Measurements from ENCODE around the gene GPRC6A.

GPRC6A gene, protein sequence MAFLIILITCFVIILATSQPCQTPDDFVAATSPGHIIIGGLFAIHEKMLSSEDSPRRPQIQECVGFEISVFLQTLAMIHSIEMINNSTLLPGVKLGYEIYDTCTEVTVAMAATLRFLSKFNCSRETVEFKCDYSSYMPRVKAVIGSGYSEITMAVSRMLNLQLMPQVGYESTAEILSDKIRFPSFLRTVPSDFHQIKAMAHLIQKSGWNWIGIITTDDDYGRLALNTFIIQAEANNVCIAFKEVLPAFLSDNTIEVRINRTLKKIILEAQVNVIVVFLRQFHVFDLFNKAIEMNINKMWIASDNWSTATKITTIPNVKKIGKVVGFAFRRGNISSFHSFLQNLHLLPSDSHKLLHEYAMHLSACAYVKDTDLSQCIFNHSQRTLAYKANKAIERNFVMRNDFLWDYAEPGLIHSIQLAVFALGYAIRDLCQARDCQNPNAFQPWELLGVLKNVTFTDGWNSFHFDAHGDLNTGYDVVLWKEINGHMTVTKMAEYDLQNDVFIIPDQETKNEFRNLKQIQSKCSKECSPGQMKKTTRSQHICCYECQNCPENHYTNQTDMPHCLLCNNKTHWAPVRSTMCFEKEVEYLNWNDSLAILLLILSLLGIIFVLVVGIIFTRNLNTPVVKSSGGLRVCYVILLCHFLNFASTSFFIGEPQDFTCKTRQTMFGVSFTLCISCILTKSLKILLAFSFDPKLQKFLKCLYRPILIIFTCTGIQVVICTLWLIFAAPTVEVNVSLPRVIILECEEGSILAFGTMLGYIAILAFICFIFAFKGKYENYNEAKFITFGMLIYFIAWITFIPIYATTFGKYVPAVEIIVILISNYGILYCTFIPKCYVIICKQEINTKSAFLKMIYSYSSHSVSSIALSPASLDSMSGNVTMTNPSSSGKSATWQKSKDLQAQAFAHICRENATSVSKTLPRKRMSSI

GRCh38 chr6:116828983-116829382, at the start of gene GPRC6A:
Gene GPRC6A (minus strand): TSS chr6:116829083. CDS start chr6:116829013, 70 bp downstream.
- no peaks in the 10 kb centered on the region for H3K36me3 ChIP-seq (ENCODE audit: control insufficient read depth, insufficient read depth, low read length)
- no peaks in the 10 kb centered on the region for H3K9me3 ChIP-seq (ENCODE audit: control insufficient read depth, insufficient read depth, low read length)
- H3K4me3 ChIP-seq (ENCODE audit: low read depth, low read length) = peak within 1 kb of the TSS; percentile 5; the same call in 1 of the 2 replicates
- peak within 1 kb of the TSS; percentile 8; the same call in 1 of the 2 replicates for H3K9ac ChIP-seq (ENCODE audit: low read depth, low read length)
- H3K27me3 ChIP-seq (ENCODE audit: control insufficient read depth, insufficient read depth, low read length) = no peaks in the 10 kb centered on the region
- H3K4me1 ChIP-seq (ENCODE audit: control insufficient read depth, insufficient read depth, low read length) = peaks cover 23% of the 10 kb centered on the region
- H3K27ac ChIP-seq (ENCODE audit: low read depth, low read length) = peak within 1 kb of the TSS; percentile 5

DNA sequence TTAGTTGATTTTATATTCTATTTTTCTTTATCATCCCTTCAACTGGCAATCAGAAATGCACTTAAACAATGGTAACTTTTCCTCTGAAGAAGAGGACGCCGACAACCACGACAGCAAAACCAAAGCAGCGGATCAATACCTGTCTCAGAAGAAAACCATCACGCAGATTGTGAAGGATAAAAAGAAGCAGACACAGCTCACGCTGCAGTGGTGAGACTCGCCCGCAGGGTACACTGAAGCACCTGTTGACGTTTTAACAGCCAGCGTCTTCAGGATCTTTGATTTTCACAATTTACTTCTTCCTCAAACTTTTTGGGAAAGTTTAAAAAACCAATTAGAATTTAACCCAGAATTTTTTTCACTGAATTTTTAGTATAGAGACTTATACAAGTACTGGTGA, 48.9 kb upstream of the GPRC6A start:
- Histone ChIP-seq H3K27ac (ENCODE audit: low read depth, low read length) (no peak overlapping the region), H3K27me3 (ENCODE audit: control insufficient read depth, insufficient read depth, low read length) (peaks cover 62% of the 10 kb centered on the region), H3K9me3 (ENCODE audit: control insufficient read depth, insufficient read depth, low read length) (no peaks in the 10 kb centered on the region), H3K36me3 (ENCODE audit: control insufficient read depth, insufficient read depth, low read length) (no peaks in the 10 kb centered on the region), H3K4me1 (ENCODE audit: control insufficient read depth, insufficient read depth, low read length) (0 out of 2 replicates have a peak, but pooled peaks cover 2% of the 10 kb centered on the region), H3K4me3 (ENCODE audit: low read depth, low read length) (peak overlapping the region; percentile 68), H3K9ac (ENCODE audit: low read depth, low read length) (no peak overlapping the region)

DNA sequence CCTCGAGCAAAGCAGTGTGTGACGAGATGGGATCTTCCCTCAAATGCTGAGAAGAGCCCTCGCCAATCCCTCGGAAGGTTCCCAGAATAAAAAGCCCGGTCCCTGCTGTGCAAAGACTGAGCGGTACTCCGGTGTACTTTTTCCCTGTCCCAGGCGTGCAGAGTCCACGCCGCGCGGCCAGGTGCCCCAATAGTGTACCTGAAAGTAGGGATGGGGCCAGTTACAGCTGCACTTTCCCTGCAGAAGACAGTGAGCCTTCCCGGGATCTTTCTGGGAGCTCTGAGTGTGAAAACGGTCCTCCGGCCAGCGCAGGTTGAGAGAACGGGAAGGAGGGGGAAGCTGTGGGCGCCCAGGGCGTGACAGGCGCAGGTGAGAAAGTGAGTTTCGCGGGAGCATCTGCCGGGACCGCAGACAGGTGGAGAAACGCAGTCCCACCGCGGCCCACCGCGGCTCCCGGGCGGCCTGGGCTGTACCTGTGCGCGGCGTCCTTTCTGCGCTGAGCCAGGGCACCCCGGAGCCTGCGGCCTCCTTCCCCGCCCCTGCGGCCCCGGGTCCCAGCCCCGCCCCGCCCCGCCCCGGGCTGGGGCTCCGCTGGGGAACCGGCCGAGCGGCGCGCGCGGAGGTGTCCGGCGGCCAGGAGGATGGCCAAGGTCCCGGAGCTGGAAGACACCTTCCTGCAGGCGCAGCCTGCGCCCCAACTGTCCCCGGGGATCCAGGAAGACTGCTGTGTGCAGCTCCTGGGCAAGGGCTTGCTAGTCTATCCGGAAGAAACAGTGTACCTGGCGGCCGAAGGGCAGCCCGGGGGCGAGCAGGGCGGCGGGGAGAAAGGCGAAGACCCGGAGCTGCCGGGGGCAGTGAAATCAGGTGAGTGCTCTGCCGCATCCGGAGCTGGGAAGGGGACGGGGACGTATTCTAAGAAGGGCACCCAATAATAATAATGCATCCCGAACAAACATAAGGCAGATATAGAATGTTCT, 48.0 kb upstream of the GPRC6A start, which contains the start of gene RFX6:
RFX6 (plus strand) TSS at position 608 of the 977 bp plus-strand sequence; CDS start at position 642, 34 bp downstream.
- Histone ChIP-seq H3K9ac (ENCODE audit: low read depth, low read length) (no peak within 1 kb of the TSS), H3K36me3 (ENCODE audit: control insufficient read depth, insufficient read depth, low read length) (no peaks in the 10 kb centered on the region), H3K9me3 (ENCODE audit: control insufficient read depth, insufficient read depth, low read length) (no peaks in the 10 kb centered on the region), H3K4me3 (ENCODE audit: low read depth, low read length) (peak within 1 kb of the TSS; percentile 68), H3K27me3 (ENCODE audit: control insufficient read depth, insufficient read depth, low read length) (peaks cover 62% of the 10 kb centered on the region), H3K27ac (ENCODE audit: low read depth, low read length) (no peak within 1 kb of the TSS), H3K4me1 (ENCODE audit: control insufficient read depth, insufficient read depth, low read length) (0 out of 2 replicates have a peak, but pooled peaks cover 2% of the 10 kb centered on the region)

- no peaks in the 10 kb centered on the region for H3K9me3 ChIP-seq (ENCODE audit: control insufficient read depth, insufficient read depth, low read length)
- H3K36me3 ChIP-seq (ENCODE audit: control insufficient read depth, insufficient read depth, low read length) = no peaks in the 10 kb centered on the region
- no peak overlapping the region for H3K27ac ChIP-seq (ENCODE audit: low read depth, low read length)
- H3K4me3 ChIP-seq (ENCODE audit: low read depth, low read length) = peak overlapping the region; percentile 68
- 0 out of 2 replicates have a peak, but pooled peaks cover 2% of the 10 kb centered on the region for H3K4me1 ChIP-seq (ENCODE audit: control insufficient read depth, insufficient read depth, low read length)
- H3K27me3 ChIP-seq (ENCODE audit: control insufficient read depth, insufficient read depth, low read length) = peaks cover 62% of the 10 kb centered on the region
- H3K9ac ChIP-seq (ENCODE audit: low read depth, low read length) = no peak overlapping the region
Measured at GRCh38 chr6:116876107-116876506, 47.2 kb upstream of the GPRC6A start.

DNA sequence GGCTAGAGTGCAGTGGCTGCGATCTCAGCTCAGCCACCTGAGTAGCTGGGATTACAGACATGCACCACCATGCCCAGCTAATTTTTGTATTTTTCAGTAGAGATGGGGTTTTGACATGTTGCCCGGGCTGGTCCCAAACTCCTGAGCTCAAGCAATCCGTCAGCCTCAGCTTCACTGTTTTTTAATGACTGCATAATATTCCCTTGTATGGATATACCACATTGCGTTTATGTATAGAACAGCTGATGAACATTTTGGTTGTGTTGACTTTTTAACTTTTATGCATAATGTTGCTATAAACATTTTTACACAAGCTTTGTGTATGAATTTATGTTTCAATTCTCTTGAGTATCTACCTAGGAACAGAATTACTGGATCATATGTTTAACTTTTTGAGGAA, 43.9 kb upstream of the GPRC6A start:
- Histone ChIP-seq H3K36me3 (ENCODE audit: control insufficient read depth, insufficient read depth, low read length) (no peaks in the 10 kb centered on the region), H3K4me3 (ENCODE audit: low read depth, low read length) (no peak overlapping the region), H3K27ac (ENCODE audit: low read depth, low read length) (no peak overlapping the region), H3K27me3 (ENCODE audit: control insufficient read depth, insufficient read depth, low read length) (peaks cover 43% of the 10 kb centered on the region), H3K9ac (ENCODE audit: low read depth, low read length) (no peak overlapping the region), H3K9me3 (ENCODE audit: control insufficient read depth, insufficient read depth, low read length) (no peaks in the 10 kb centered on the region), H3K4me1 (ENCODE audit: control insufficient read depth, insufficient read depth, low read length) (0 out of 2 replicates have a peak, but pooled peaks cover 2% of the 10 kb centered on the region)

GRCh38 chr6:116866281-116866871, 37.5 kb upstream of the GPRC6A start:
- Histone ChIP-seq H3K36me3 (ENCODE audit: control insufficient read depth, insufficient read depth, low read length) (no peaks in the 10 kb centered on the region), H3K9me3 (ENCODE audit: control insufficient read depth, insufficient read depth, low read length) (no peaks in the 10 kb centered on the region), H3K27me3 (ENCODE audit: control insufficient read depth, insufficient read depth, low read length) (no peaks in the 10 kb centered on the region), H3K4me1 (ENCODE audit: control insufficient read depth, insufficient read depth, low read length) (peaks cover 10% of the 10 kb centered on the region), H3K27ac (ENCODE audit: low read depth, low read length) (no peak overlapping the region), H3K9ac (ENCODE audit: low read depth, low read length) (no peak overlapping the region), H3K4me3 (ENCODE audit: low read depth, low read length) (no peak overlapping the region)

DNA sequence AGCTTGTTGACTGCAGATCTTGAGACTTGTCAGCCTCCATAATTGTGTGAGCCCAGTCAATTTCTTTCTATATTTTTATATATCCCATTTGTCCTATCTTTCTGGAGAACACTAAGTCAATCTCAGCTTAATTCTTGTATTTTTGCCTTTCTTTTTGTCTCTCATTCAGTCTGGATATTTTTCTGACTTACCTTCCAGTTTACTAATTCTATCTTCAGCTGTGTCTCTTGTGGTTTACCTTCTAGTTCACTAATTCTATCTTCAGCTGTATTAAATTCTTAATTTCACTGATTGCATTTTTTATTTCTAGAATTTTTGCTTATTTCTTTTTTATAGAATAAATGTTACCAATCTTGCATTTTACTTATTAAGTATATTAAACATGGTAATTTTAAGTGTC, 30.4 kb upstream of the GPRC6A start:
- Histone ChIP-seq H3K27me3 (ENCODE audit: control insufficient read depth, insufficient read depth, low read length) (no peaks in the 10 kb centered on the region), H3K27ac (ENCODE audit: low read depth, low read length) (no peak overlapping the region), H3K9me3 (ENCODE audit: control insufficient read depth, insufficient read depth, low read length) (peaks cover 21% of the 10 kb centered on the region), H3K36me3 (ENCODE audit: control insufficient read depth, insufficient read depth, low read length) (no peaks in the 10 kb centered on the region), H3K4me1 (ENCODE audit: control insufficient read depth, insufficient read depth, low read length) (no peaks in the 10 kb centered on the region), H3K4me3 (ENCODE audit: low read depth, low read length) (no peak overlapping the region; the same call in 1 of the 2 replicates), H3K9ac (ENCODE audit: low read depth, low read length) (no peak overlapping the region)

GRCh38 chr6:116858060-116858459, 29.2 kb upstream of the GPRC6A start:
- no peak overlapping the region for H3K27ac ChIP-seq (ENCODE audit: low read depth, low read length)
- no peaks in the 10 kb centered on the region for H3K27me3 ChIP-seq (ENCODE audit: control insufficient read depth, insufficient read depth, low read length)
- no peak overlapping the region for H3K4me3 ChIP-seq (ENCODE audit: low read depth, low read length)
- H3K9ac ChIP-seq (ENCODE audit: low read depth, low read length) = no peak overlapping the region
- peaks cover 21% of the 10 kb centered on the region for H3K9me3 ChIP-seq (ENCODE audit: control insufficient read depth, insufficient read depth, low read length)
- no peaks in the 10 kb centered on the region for H3K36me3 ChIP-seq (ENCODE audit: control insufficient read depth, insufficient read depth, low read length)
- no peaks in the 10 kb centered on the region for H3K4me1 ChIP-seq (ENCODE audit: control insufficient read depth, insufficient read depth, low read length)

GRCh38 chr6:116847227-116847626, 18.3 kb upstream of the GPRC6A start:
- Histone ChIP-seq H3K36me3 (ENCODE audit: control insufficient read depth, insufficient read depth, low read length) (no peaks in the 10 kb centered on the region), H3K27me3 (ENCODE audit: control insufficient read depth, insufficient read depth, low read length) (no peaks in the 10 kb centered on the region), H3K4me1 (ENCODE audit: control insufficient read depth, insufficient read depth, low read length) (no peaks in the 10 kb centered on the region), H3K27ac (ENCODE audit: low read depth, low read length) (no peak overlapping the region), H3K9me3 (ENCODE audit: control insufficient read depth, insufficient read depth, low read length) (no peaks in the 10 kb centered on the region), H3K4me3 (ENCODE audit: low read depth, low read length) (no peak overlapping the region), H3K9ac (ENCODE audit: low read depth, low read length) (no peak overlapping the region)

- H3K9ac ChIP-seq (ENCODE audit: low read depth, low read length) = no peak overlapping the region
- H3K4me3 ChIP-seq (ENCODE audit: low read depth, low read length) = no peak overlapping the region
- H3K4me1 ChIP-seq (ENCODE audit: control insufficient read depth, insufficient read depth, low read length) = no peaks in the 10 kb centered on the region
- no peak overlapping the region for H3K27ac ChIP-seq (ENCODE audit: low read depth, low read length)
- H3K9me3 ChIP-seq (ENCODE audit: control insufficient read depth, insufficient read depth, low read length) = no peaks in the 10 kb centered on the region
- no peaks in the 10 kb centered on the region for H3K27me3 ChIP-seq (ENCODE audit: control insufficient read depth, insufficient read depth, low read length)
- H3K36me3 ChIP-seq (ENCODE audit: control insufficient read depth, insufficient read depth, low read length) = no peaks in the 10 kb centered on the region
Measured at GRCh38 chr6:116842459-116842858, 13.6 kb upstream of the GPRC6A start.

Measured in HUES48 (cell line).